Fibroblast of mammary gland (primary cell): ENCODE data around the gene GSG1L.
"Not testable (repeated sequence)": the region's sequence is repeated elsewhere in the genome, so short reads cannot be mapped to it uniquely, and the experiment has no call there.

Experiments
- DNase-seq: peaks from one replicate; pipeline ENCODE4 v3.0.0-alpha.2; 2010; ENCODE audit warnings: low read depth
- H3K4me3 ChIP-seq: 2 replicates; pipeline ENCODE4 v1.5.1; 2011; ENCODE audit warnings: low read depth, mild to moderate bottlenecking, low read length, moderate library complexity; ENCODE audit not compliant: control insufficient read depth
- CTCF ChIP-seq: conservative IDR thresholded peaks from 2 replicates; pipeline ENCODE4 v1.5.1; 2011; ENCODE audit warnings: low read depth, low read length, inconsistent platforms; ENCODE audit not compliant: control insufficient read depth, insufficient read depth

GSG1L gene

GRCh38 chr16:27892879-27893278, 170.6 kb downstream of the GSG1L start:
- no peak overlapping the region for H3K4me3 ChIP-seq
- no peak for TF ChIP-seq CTCF
- no peak for DNase-seq

- no peak overlapping the region for H3K4me3 ChIP-seq
- DNase-seq: no peak
- TF ChIP-seq CTCF: no peak
These were observed 172.6 kb downstream of the GSG1L start for GRCh38 chr16:27890866-27891265.

GRCh38 chr16:27890006-27890405, 173.5 kb downstream of the GSG1L start:
- DNase-seq: no peak
- H3K4me3 ChIP-seq: no peak overlapping the region
- no peak for TF ChIP-seq CTCF

GRCh38 chr16:27883576-27883975, 179.9 kb downstream of the GSG1L start:
- no peak for DNase-seq
- H3K4me3 ChIP-seq: no peak overlapping the region
- TF ChIP-seq CTCF: no peak

- TF ChIP-seq CTCF: no peak
- H3K4me3 ChIP-seq: no peak overlapping the region
- DNase-seq: no peak
These were observed 183.2 kb downstream of the GSG1L start for GRCh38 chr16:27880287-27880686.

GRCh38 chr16:27879601-27880247, 183.8 kb downstream of the GSG1L start:
- DNase-seq: no peak
- no peak overlapping the region for H3K4me3 ChIP-seq
- no peak for TF ChIP-seq CTCF

GRCh38 chr16:27872627-27873026, 190.9 kb downstream of the GSG1L start:
- DNase-seq, H3K4me3 ChIP-seq: not testable (repeated sequence)
